Left ventricle myocardium inferior (tissue), 1 donor: ENCODE data around the gene ANAPC7. TPM values are rescaled to one million over a fixed set of nuclear protein-coding genes. Genes with fewer than 3 reads are reported as not detected.
A peak's percentile ranks its signal among the peaks of the same experiment; 100 is the strongest.

Experiments
- DNase-seq: peaks from one replicate; pipeline ENCODE4 v3.0.0-alpha.2; 2020
- H3K27ac ChIP-seq: fragments of 200-600 bp; replicated peaks from 2 replicates; pipeline ENCODE4 v1.8.0; 2021
- H3K27me3 ChIP-seq: fragments of 200-600 bp; 2 replicates; pipeline ENCODE4 v1.8.0; 2021; ENCODE audit warnings: low read depth
- H3K36me3 ChIP-seq: fragments of 200-600 bp; 2 replicates; pipeline ENCODE4 v1.8.0; 2021
- H3K4me1 ChIP-seq: fragments of 200-600 bp; 2 replicates; pipeline ENCODE4 v1.8.0; 2021
- H3K4me3 ChIP-seq: fragments of 200-600 bp; 2 replicates; pipeline ENCODE4 v1.8.0; 2021; ENCODE audit warnings: mild to moderate bottlenecking, moderate library complexity
- H3K9me3 ChIP-seq: fragments of 200-600 bp; replicated peaks from 2 replicates; pipeline ENCODE4 v1.8.0; 2021
- CTCF ChIP-seq: fragments of 200-600 bp; IDR thresholded peaks from 2 replicates; pipeline ENCODE4 v1.8.0; 2021; ENCODE audit warnings: antibody characterized with exemption, mild to moderate bottlenecking, borderline replicate concordance
- intact Hi-C: fragments of 100-400 bp; cut with micrococcal nuclease; formaldehyde crosslinking; loops from one replicate; pipeline ENCODE4 v1.11.0; 2022
- total RNA-seq: library from RNA; stranded (reverse); fragmentation: NEBNext Ultra II Directional; extraction: Animal tissue kit (Norgen Biotek cat#: 25700); gene quantifications from one replicate; pipeline ENCODE4 v1.2.1, GENCODE V29; 2021
- donor health status: DM: no; HTN: yes; CAD: no; lungs with severe emphysema.

Gene ANAPC7
- total RNA-seq, 1 donor from 2014 or later, result 32.0 TPM

- DNase-seq, result no peak
- H3K4me3 ChIP-seq, result no peak overlapping the region
- H3K4me1 ChIP-seq, result peaks cover 69% of the 10 kb centered on the region
- intact Hi-C loops, result no loop called here
- H3K9me3 ChIP-seq, result no peaks in the 10 kb centered on the region
- H3K27me3 ChIP-seq, result no peaks in the 10 kb centered on the region
- no peak for TF ChIP-seq CTCF
- peaks cover 100% of the 10 kb centered on the region for H3K36me3 ChIP-seq
- peak overlapping the region; percentile 45 for H3K27ac ChIP-seq
These were observed 65.4 kb downstream of the ANAPC7 start for GRCh38 chr12:110337912-110338710.

DNA sequence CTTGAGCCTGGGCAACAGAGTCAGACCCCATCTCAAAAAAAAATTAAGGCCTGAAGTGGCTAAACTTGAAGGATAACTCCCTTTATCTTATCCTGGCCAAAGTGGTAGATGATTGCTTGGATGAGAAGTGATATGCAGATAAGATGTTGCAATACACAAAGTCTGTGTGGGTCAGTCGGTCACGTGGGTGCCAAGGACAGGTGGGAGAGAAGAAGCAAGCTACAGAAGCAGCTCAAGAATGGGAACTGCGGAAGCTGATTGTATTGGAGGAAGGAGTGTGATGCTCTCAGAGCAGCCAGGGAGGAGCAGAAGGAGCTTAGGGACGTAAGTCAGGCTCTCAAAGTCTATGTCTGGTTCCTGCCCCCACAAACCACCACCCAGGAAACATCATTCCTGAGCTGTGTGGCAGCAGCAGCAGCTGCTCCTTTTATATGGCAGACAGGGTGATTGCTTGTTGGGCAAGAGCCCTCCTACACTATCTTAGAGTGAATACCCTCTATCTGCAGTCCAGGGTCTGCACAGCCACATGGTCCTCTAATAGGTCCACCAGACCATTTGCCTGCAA, 67.9 kb downstream of the ANAPC7 start:
- Histone ChIP-seq H3K27me3 (no peaks in the 10 kb centered on the region), H3K36me3 (peaks cover 98% of the 10 kb centered on the region), H3K4me1 (peaks cover 89% of the 10 kb centered on the region), H3K9me3 (no peaks in the 10 kb centered on the region), H3K4me3 (no peak overlapping the region), H3K27ac (peak overlapping the region; percentile 21)
- intact Hi-C loops, result no loop called here
- no peak for DNase-seq
- TF ChIP-seq CTCF, result no peak

- H3K4me3 ChIP-seq, result no peak overlapping the region
- no peaks in the 10 kb centered on the region for H3K9me3 ChIP-seq
- H3K36me3 ChIP-seq, result peaks cover 98% of the 10 kb centered on the region
- H3K27ac ChIP-seq, result no peak overlapping the region
- H3K27me3 ChIP-seq, result no peaks in the 10 kb centered on the region
- peaks cover 96% of the 10 kb centered on the region for H3K4me1 ChIP-seq
- no peak for DNase-seq
- no peak for TF ChIP-seq CTCF
- intact Hi-C loops, result no loop called here
These were observed 70.3 kb downstream of the ANAPC7 start for GRCh38 chr12:110333201-110333600.

DNA sequence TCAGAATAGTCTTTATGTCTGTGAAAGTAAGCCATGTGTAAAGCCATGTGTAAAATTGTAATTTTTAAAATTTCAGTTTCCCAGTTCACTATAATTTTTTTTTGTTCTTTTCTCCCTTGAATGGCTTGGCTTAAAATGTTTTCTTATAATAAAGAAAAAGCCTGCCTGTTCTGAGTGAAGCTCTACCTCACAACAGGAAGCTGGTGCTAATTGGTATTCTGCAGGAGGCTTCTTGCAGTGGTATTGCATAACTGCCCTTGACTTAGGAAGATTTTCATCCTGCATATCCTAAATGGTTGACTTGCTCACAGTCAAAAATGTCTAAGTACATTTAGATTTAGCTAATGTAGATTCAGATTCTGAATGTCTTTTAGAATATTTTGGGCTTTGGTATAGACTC, 73.0 kb downstream of the ANAPC7 start:
- intact Hi-C loops, result no loop called here
- no peak for DNase-seq
- H3K27ac ChIP-seq, result peak overlapping the region; percentile 36
- no peak for TF ChIP-seq CTCF
- H3K36me3 ChIP-seq, result peaks cover 98% of the 10 kb centered on the region
- H3K27me3 ChIP-seq, result no peaks in the 10 kb centered on the region
- H3K9me3 ChIP-seq, result no peaks in the 10 kb centered on the region
- H3K4me1 ChIP-seq, result peaks cover 96% of the 10 kb centered on the region
- no peak overlapping the region for H3K4me3 ChIP-seq

- H3K4me3 ChIP-seq, result no peak overlapping the region
- H3K9me3 ChIP-seq, result no peaks in the 10 kb centered on the region
- H3K4me1 ChIP-seq, result peaks cover 97% of the 10 kb centered on the region
- TF ChIP-seq CTCF, result no peak
- DNase-seq, result no peak
- peak overlapping the region; percentile 36 for H3K27ac ChIP-seq
- peaks cover 98% of the 10 kb centered on the region for H3K36me3 ChIP-seq
- intact Hi-C loops, result no loop called here
- no peaks in the 10 kb centered on the region for H3K27me3 ChIP-seq
These were observed 73.4 kb downstream of the ANAPC7 start for GRCh38 chr12:110330124-110330523.
